ENCODE data around the gene DRD2. TPM values are rescaled to one million over a fixed set of nuclear protein-coding genes. Genes with fewer than 3 reads are reported as not detected.

The DRD2 gene
- total RNA-seq, 1 donor from 2014 or later, result 2.9 TPM

- Mint-ChIP-seq H3K4me3 (no peak overlapping the region), H3K27ac (ENCODE audit: unreplicated experiment) (no peak overlapping the region), H3K9me3 (no peaks in the 10 kb centered on the region), H3K27me3 (ENCODE audit: low read depth) (no peaks in the 10 kb centered on the region), H3K4me1 (no peaks in the 10 kb centered on the region), H3K36me3 (ENCODE audit: low read depth) (no peaks in the 10 kb centered on the region)
- TF ChIP-seq CTCF (conservative IDR thresholded peaks at IDR 0.05), result no peak
- DNase-seq (ENCODE audit: low read depth, low spot score), result no peak
Observed at GRCh38 chr11:113517361-113517760, 42.2 kb upstream of the DRD2 start.

- no peak overlapping the region for H3K27ac Mint-ChIP-seq (ENCODE audit: unreplicated experiment)
- no peaks in the 10 kb centered on the region for H3K36me3 Mint-ChIP-seq (ENCODE audit: low read depth)
- H3K9me3 Mint-ChIP-seq, result peaks cover 3% of the 10 kb centered on the region
- no peaks in the 10 kb centered on the region for H3K27me3 Mint-ChIP-seq (ENCODE audit: low read depth)
- no peak for TF ChIP-seq CTCF (conservative IDR thresholded peaks at IDR 0.05)
- H3K4me1 Mint-ChIP-seq, result no peaks in the 10 kb centered on the region
- DNase-seq (ENCODE audit: low read depth, low spot score), result no peak
- H3K4me3 Mint-ChIP-seq, result no peak overlapping the region
Observed at GRCh38 chr11:113514856-113515255, 39.7 kb upstream of the DRD2 start.

- H3K36me3 Mint-ChIP-seq (ENCODE audit: low read depth), result no peaks in the 10 kb centered on the region
- DNase-seq (ENCODE audit: low read depth, low spot score), result no peak
- H3K9me3 Mint-ChIP-seq, result peaks cover 5% of the 10 kb centered on the region
- no peaks in the 10 kb centered on the region for H3K27me3 Mint-ChIP-seq (ENCODE audit: low read depth)
- H3K27ac Mint-ChIP-seq (ENCODE audit: unreplicated experiment), result peak overlapping the region; percentile 90
- H3K4me3 Mint-ChIP-seq, result no peak overlapping the region
- H3K4me1 Mint-ChIP-seq, result peaks cover 30% of the 10 kb centered on the region
- TF ChIP-seq CTCF (conservative IDR thresholded peaks at IDR 0.05), result no peak
Observed at GRCh38 chr11:113507341-113507740, 32.1 kb upstream of the DRD2 start.

GRCh38 chr11:113506893-113507292, 31.7 kb upstream of the DRD2 start:
- no peak for DNase-seq (ENCODE audit: low read depth, low spot score)
- peaks cover 30% of the 10 kb centered on the region for H3K4me1 Mint-ChIP-seq
- peaks cover 4% of the 10 kb centered on the region for H3K9me3 Mint-ChIP-seq
- no peak for TF ChIP-seq CTCF (conservative IDR thresholded peaks at IDR 0.05)
- H3K27ac Mint-ChIP-seq (ENCODE audit: unreplicated experiment), result no peak overlapping the region
- H3K4me3 Mint-ChIP-seq, result no peak overlapping the region
- H3K27me3 Mint-ChIP-seq (ENCODE audit: low read depth), result no peaks in the 10 kb centered on the region
- no peaks in the 10 kb centered on the region for H3K36me3 Mint-ChIP-seq (ENCODE audit: low read depth)

- Mint-ChIP-seq H3K9me3 (peaks cover 2% of the 10 kb centered on the region), H3K4me1 (peaks cover 30% of the 10 kb centered on the region), H3K27me3 (ENCODE audit: low read depth) (no peaks in the 10 kb centered on the region), H3K4me3 (no peak overlapping the region), H3K36me3 (ENCODE audit: low read depth) (no peaks in the 10 kb centered on the region), H3K27ac (ENCODE audit: unreplicated experiment) (peak overlapping the region; percentile 97)
- no peak for DNase-seq (ENCODE audit: low read depth, low spot score)
- TF ChIP-seq CTCF (conservative IDR thresholded peaks at IDR 0.05), result no peak
Observed at GRCh38 chr11:113506461-113506860, 31.3 kb upstream of the DRD2 start.

Measured in neural crest cell (in vitro differentiated cells).